K562 (cell line): ENCODE measurements around the gene TLE3. TPM values are rescaled to one million over a fixed set of nuclear protein-coding genes. Genes with fewer than 3 reads are reported as not detected.

Experiments used
- CAMTA2 ChIP-seq: fragments of 250-450 bp; sonication (Bioruptor Pico); conservative IDR thresholded peaks from 2 replicates; pipeline ENCODE4 v1.5.1; 2022
- ESRRA ChIP-seq: fragments of 450-650 bp; IDR thresholded peaks from 2 replicates; pipeline ENCODE4 v1.6.1; 2014; ENCODE audit warnings: low read depth, mild to moderate bottlenecking, moderate library complexity, borderline replicate concordance
- KLF10 ChIP-seq: fragments of 250-450 bp; sonication (Bioruptor Pico); IDR thresholded peaks from 2 replicates; pipeline ENCODE4 v1.6.1; 2021; ENCODE audit warnings: matching md5 sums
- RBFOX2 ChIP-seq: fragments of 200-400 bp; formaldehyde crosslinking; IDR thresholded peaks from 2 replicates; pipeline ENCODE4 v1.6.1; 2017; ENCODE audit warnings: low read depth, mild to moderate bottlenecking, low read length, moderate library complexity
- STAT5A ChIP-seq: IDR thresholded peaks from 2 replicates; pipeline ENCODE4 v1.6.1; 2012; ENCODE audit warnings: low read length, inconsistent platforms, borderline replicate concordance
- TSHZ1 ChIP-seq: fragments of 250-450 bp; sonication (Bioruptor Pico); IDR thresholded peaks from 2 replicates; pipeline ENCODE4 v1.4.0; 2020; ENCODE audit warnings: mild to moderate bottlenecking, moderate library complexity
- ZKSCAN3 ChIP-seq: fragments of 250-450 bp; sonication (Bioruptor Pico); IDR thresholded peaks from 2 replicates; pipeline ENCODE4 v1.4.0; 2020
- ZNF280B ChIP-seq: fragments of 250-450 bp; sonication (Bioruptor Pico); IDR thresholded peaks from 2 replicates; pipeline ENCODE4 v1.5.1; 2021; ENCODE audit warnings: mild to moderate bottlenecking
- ZNF830 ChIP-seq: fragments of 250-450 bp; sonication (Bioruptor Pico); IDR thresholded peaks from 2 replicates; pipeline ENCODE4 v1.5.0; 2021; ENCODE audit warnings: mild to moderate bottlenecking
- ZSCAN29 ChIP-seq: fragments of 450-650 bp; IDR thresholded peaks from 2 replicates; pipeline ENCODE4 v1.6.1; 2017
- polyA plus RNA-seq, 8 experiments: library from polyadenylated mRNA; depleted of rRNA in 4 of 8; stranded (reverse) in 5 of 8; unstranded in 3 of 8; fragments of >200 nt; fragmentation: Nextera tagmentation in 2 of 8; fragmentation: Illumina TruSeq in 1 of 8; extraction: Ambion mirVana in 2 of 8; extraction: Trizol in 1 of 8; gene quantifications; 2 replicates each; pipeline versions ENCODE4 v1.2.1 to v1.2.3, GENCODE V29; 2011 to 2014; ENCODE audit warnings: inconsistent platforms in 1 of 8, missing spikeins in 1 of 8
- total RNA-seq, 7 experiments: library from RNA; depleted of rRNA in 6 of 7; stranded (reverse); fragments of >200 nt in 6 of 7; fragmentation: Illumina TruSeq in 2 of 7; extraction: Trizol in 2 of 7; gene quantifications; 2 replicates each; pipeline versions ENCODE4 v1.2.1 to v1.2.3, GENCODE V29; 2011 to 2021; ENCODE audit warnings: low replicate concordance in 1 of 7
- TF ChIP-seq, protein P1 (sequence below): sonication (generic); formaldehyde crosslinking; IDR thresholded peaks from 2 replicates; pipeline ENCODE4 v1.8.1; 2022; ENCODE audit warnings: missing genetic modification reagents
- TF ChIP-seq, protein P2 (sequence below): sonication (generic); formaldehyde crosslinking; IDR thresholded peaks from 2 replicates; pipeline ENCODE4 v1.9.0; 2022; ENCODE audit warnings: mild to moderate bottlenecking, missing genetic modification reagents
- TF ChIP-seq, protein P3 (sequence below): sonication (generic); formaldehyde crosslinking; IDR thresholded peaks from 2 replicates; pipeline ENCODE4 v1.8.1; 2023; ENCODE audit warnings: mild to moderate bottlenecking, missing genetic modification reagents
- TF ChIP-seq, protein P4 (sequence below): fragments of 250-450 bp; sonication (Bioruptor Pico); IDR thresholded peaks from 2 replicates; pipeline ENCODE4 v1.4.0; 2020; ENCODE audit warnings: mild to moderate bottlenecking
- TF ChIP-seq, protein P5 (sequence below), 3 experiments: IDR thresholded peaks in 2 of 3; conservative IDR thresholded peaks in 1 of 3; 2 replicates each; pipeline ENCODE4 v1.5.1; 2011 to 2012; ENCODE audit warnings: low read length in 3 of 3, mild to moderate bottlenecking in 3 of 3, control low read depth in 2 of 3, improper control_type of control experiment in 1 of 3, inconsistent platforms in 1 of 3, low read depth in 1 of 3, mixed read lengths in 1 of 3, moderate library complexity in 1 of 3; ENCODE audit not compliant: insufficient read depth in 2 of 3

The TLE3 gene
- total and polyA plus RNA-seq, 9 of the 15 experiments (the other 6 are each of a cell fraction or from before 2014, with no cell fraction given): 1.5 to 84.2 (median 14.1) TPM

DNA sequence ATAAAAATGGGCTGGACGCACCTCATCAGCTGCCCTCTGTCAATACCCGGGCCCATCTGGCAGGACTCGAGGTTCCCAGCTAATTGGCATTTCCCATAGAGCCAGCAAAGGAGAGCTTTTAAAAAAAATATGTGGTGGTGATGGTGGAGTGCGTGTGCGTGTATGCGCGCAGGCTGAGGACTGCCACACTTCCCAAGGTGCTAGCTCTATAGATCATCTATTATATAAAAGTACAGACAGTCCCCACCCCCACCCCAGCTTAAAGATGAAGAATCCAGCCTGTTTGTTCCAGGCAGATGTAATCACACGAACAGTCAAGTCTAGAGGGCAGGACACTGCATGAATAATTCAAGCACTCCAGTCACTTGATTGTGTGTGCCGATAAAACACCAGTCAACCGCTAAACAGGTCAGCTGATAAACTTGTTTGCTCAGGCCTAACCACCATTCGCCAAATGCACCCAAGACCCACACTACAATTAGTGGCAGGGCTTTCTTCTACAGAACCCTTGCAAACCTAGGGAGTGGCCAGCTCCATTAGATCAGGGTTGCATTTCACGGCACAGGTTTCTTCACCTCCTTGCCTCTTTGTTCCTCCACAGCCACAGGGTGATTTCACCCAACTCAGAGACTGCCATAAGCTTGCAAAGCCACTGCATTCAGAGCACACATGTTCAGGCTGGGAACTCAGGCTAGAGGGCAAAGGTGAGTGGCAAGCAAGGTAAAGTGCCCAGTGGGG is 5.8 kb downstream of the TLE3 start (continued):
- TF ChIP-seq, protein P1, sequence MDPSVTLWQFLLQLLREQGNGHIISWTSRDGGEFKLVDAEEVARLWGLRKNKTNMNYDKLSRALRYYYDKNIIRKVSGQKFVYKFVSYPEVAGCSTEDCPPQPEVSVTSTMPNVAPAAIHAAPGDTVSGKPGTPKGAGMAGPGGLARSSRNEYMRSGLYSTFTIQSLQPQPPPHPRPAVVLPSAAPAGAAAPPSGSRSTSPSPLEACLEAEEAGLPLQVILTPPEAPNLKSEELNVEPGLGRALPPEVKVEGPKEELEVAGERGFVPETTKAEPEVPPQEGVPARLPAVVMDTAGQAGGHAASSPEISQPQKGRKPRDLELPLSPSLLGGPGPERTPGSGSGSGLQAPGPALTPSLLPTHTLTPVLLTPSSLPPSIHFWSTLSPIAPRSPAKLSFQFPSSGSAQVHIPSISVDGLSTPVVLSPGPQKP (CRISPR knock-in tag): no peak
- no peak for TF ChIP-seq ZKSCAN3 (CRISPR knock-in tag)
- TF ChIP-seq, protein P2, sequence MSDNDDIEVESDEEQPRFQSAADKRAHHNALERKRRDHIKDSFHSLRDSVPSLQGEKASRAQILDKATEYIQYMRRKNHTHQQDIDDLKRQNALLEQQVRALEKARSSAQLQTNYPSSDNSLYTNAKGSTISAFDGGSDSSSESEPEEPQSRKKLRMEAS (CRISPR knock-in tag): no peak
- no peak for TF ChIP-seq ZNF830
- TF ChIP-seq RBFOX2: 0 out of 2 replicates have a peak, but pooled peaks have one; percentile 12
- TF ChIP-seq, protein P3, sequence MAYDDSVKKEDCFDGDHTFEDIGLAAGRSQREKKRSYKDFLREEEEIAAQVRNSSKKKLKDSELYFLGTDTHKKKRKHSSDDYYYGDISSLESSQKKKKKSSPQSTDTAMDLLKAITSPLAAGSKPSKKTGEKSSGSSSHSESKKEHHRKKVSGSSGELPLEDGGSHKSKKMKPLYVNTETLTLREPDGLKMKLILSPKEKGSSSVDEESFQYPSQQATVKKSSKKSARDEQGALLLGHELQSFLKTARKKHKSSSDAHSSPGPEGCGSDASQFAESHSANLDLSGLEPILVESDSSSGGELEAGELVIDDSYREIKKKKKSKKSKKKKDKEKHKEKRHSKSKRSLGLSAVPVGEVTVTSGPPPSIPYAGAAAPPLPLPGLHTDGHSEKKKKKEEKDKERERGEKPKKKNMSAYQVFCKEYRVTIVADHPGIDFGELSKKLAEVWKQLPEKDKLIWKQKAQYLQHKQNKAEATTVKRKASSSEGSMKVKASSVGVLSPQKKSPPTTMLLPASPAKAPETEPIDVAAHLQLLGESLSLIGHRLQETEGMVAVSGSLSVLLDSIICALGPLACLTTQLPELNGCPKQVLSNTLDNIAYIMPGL: no peak
- TF ChIP-seq ZSCAN29: no peak
- TF ChIP-seq TSHZ1: no peak
- no peak for TF ChIP-seq KLF10
- peak; percentile 45; the same call in 1 of the 2 replicates for TF ChIP-seq STAT5A
- TF ChIP-seq, protein P4, sequence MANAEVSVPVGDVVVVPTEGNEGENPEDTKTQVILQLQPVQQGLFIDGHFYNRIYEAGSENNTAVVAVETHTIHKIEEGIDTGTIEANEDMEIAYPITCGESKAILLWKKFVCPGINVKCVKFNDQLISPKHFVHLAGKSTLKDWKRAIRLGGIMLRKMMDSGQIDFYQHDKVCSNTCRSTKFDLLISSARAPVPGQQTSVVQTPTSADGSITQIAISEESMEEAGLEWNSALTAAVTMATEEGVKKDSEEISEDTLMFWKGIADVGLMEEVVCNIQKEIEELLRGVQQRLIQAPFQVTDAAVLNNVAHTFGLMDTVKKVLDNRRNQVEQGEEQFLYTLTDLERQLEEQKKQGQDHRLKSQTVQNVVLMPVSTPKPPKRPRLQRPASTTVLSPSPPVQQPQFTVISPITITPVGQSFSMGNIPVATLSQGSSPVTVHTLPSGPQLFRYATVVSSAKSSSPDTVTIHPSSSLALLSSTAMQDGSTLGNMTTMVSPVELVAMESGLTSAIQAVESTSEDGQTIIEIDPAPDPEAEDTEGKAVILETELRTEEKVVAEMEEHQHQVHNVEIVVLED: no peak
- TF ChIP-seq, protein P5, sequence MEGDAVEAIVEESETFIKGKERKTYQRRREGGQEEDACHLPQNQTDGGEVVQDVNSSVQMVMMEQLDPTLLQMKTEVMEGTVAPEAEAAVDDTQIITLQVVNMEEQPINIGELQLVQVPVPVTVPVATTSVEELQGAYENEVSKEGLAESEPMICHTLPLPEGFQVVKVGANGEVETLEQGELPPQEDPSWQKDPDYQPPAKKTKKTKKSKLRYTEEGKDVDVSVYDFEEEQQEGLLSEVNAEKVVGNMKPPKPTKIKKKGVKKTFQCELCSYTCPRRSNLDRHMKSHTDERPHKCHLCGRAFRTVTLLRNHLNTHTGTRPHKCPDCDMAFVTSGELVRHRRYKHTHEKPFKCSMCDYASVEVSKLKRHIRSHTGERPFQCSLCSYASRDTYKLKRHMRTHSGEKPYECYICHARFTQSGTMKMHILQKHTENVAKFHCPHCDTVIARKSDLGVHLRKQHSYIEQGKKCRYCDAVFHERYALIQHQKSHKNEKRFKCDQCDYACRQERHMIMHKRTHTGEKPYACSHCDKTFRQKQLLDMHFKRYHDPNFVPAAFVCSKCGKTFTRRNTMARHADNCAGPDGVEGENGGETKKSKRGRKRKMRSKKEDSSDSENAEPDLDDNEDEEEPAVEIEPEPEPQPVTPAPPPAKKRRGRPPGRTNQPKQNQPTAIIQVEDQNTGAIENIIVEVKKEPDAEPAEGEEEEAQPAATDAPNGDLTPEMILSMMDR (IDR thresholded peaks at IDR 0.05 in 2 of 3, conservative IDR thresholded peaks at IDR 0.05 in 1 of 3; ENCODE audit: insufficient read depth in 2 of 3, low read depth in 1 of 3, low read length in 3 of 3): no peak
- peak; percentile 92; the same call in 1 of the 2 replicates for TF ChIP-seq ESRRA
- no peak for TF ChIP-seq ZNF280B (CRISPR knock-in tag)
- no peak for TF ChIP-seq CAMTA2 (CRISPR knock-in tag)
